HepG2 (cell line): ENCODE results near the gene ATP8A2. TPM values are rescaled to one million over a fixed set of nuclear protein-coding genes. Genes with fewer than 3 reads are reported as not detected.

Experiments
- ATAC-seq: fragments of 200-7000 bp; cut with Tn5 transposase; 3 replicates; pipeline ENCODE4 v1.9.1; 2020; ENCODE audit warnings: mild to moderate bottlenecking, moderate library complexity
- BruUV-seq: library from RNA; stranded (reverse); fragments of 400-500 nt; replicated peaks from 2 replicates; lab custom pipeline; 2021; lab: Mats Ljungman, UMichigan
- CTCF ChIA-PET: fragments of 300-600 bp; formaldehyde crosslinking; extraction: SDS; loops from one replicate; lab custom pipeline; 2021; ENCODE audit warnings: low total read pairs, inconsistent platforms, low intra/inter-chr PET ratio; lab: Yijun Ruan, JAX
- POLR2A ChIA-PET: fragments of 350-600 bp; sonication (Branson Sonifier 250); formaldehyde crosslinking; loops from one replicate; lab custom pipeline; 2020; ENCODE audit warnings: antibody characterized with exemption, inconsistent platforms; lab: Yijun Ruan, JAX
- DNase-seq: peaks from one replicate; pipeline ENCODE4 v3.0.0-alpha.2; 2015; ENCODE audit warnings: low spot score
- FAIRE-seq: peaks from 3 replicates; lab custom pipeline; 2011; peaks lifted over from hg19 to GRCh38; lab: Jason Lieb, UNC
- H2AFZ ChIP-seq: one replicate; pipeline ENCODE4 v1.6.1; 2011; ENCODE audit warnings: low read length, inconsistent platforms
- H3K27ac ChIP-seq: fragments of 300-600 bp; 3 replicates; pipeline ENCODE4 v1.8.0; 2011; ENCODE audit warnings: mixed run types, mild to moderate bottlenecking, mixed read lengths, low read length, inconsistent platforms; ENCODE audit not compliant: insufficient read depth; ENCODE audit errors: extremely low read length
- H3K27me3 ChIP-seq, 2 experiments: fragments of 200-600 bp in 1 of 2; 2 replicates in 1 of 2; 3 replicates in 1 of 2; pipeline versions ENCODE4 v1.6.0 to v1.8.0; 2011; ENCODE audit warnings: low read length in 2 of 2, mild to moderate bottlenecking in 2 of 2, moderate library complexity in 2 of 2, inconsistent platforms in 1 of 2; ENCODE audit not compliant: insufficient read depth in 2 of 2, control insufficient read depth in 1 of 2
- H3K36me3 ChIP-seq, 2 experiments: fragments of 200-600 bp in 1 of 2; replicated peaks in 1 of 2; 2 replicates in 1 of 2; 3 replicates in 1 of 2; pipeline versions ENCODE4 v1.5.1 to v1.8.0; 2011; ENCODE audit warnings: low read length in 2 of 2, inconsistent platforms in 1 of 2; ENCODE audit not compliant: insufficient read depth in 2 of 2, control insufficient read depth in 1 of 2
- H3K4me1 ChIP-seq: 2 replicates; pipeline ENCODE4 v1.5.1; 2012; ENCODE audit warnings: low read length, inconsistent platforms; ENCODE audit not compliant: insufficient read depth
- H3K4me2 ChIP-seq: 2 replicates; pipeline ENCODE4 v1.6.0; 2011; ENCODE audit warnings: low read depth, low read length, inconsistent platforms
- H3K4me3 ChIP-seq, 3 experiments: fragments of 200-600 bp in 1 of 3; sonication (generic), shearing (Covaris generic) in 1 of 3; replicated peaks in 1 of 3; 2 replicates each; pipeline ENCODE4 v1.5.1; 2011 to 2016; ENCODE audit warnings: low read length in 3 of 3, inconsistent platforms in 2 of 3, low read depth in 2 of 3, mild to moderate bottlenecking in 2 of 3, control low read depth in 1 of 3, mixed read lengths in 1 of 3; ENCODE audit not compliant: insufficient read depth in 1 of 3
- H3K79me2 ChIP-seq: one replicate; pipeline ENCODE4 v1.6.1; 2011; ENCODE audit warnings: low read length, inconsistent platforms; ENCODE audit not compliant: insufficient read depth
- H3K9ac ChIP-seq: 2 replicates; pipeline ENCODE4 v1.6.0; 2011; ENCODE audit warnings: mild to moderate bottlenecking, low read depth, low read length, inconsistent platforms; ENCODE audit not compliant: insufficient read depth
- H3K9me3 ChIP-seq: 2 replicates; pipeline ENCODE4 v1.5.1; 2012; ENCODE audit warnings: mild to moderate bottlenecking, low read length
- H4K20me1 ChIP-seq: 2 replicates; pipeline ENCODE4 v1.6.0; 2011; ENCODE audit warnings: inconsistent platforms, mild to moderate bottlenecking, low read length, moderate library complexity; ENCODE audit not compliant: insufficient read depth
- HNRNPUL1 ChIP-seq: fragments of 200-400 bp; formaldehyde crosslinking; IDR thresholded peaks from 2 replicates; pipeline ENCODE4 v1.6.1; 2017; ENCODE audit warnings: low read depth, mild to moderate bottlenecking, low read length, moderate library complexity
- MED1 ChIP-seq: sonication (generic); formaldehyde crosslinking; IDR thresholded peaks from 2 replicates; pipeline ENCODE4 v1.4.0; 2020; ENCODE audit warnings: missing genetic modification reagents
- TCF7L2 ChIP-seq: IDR thresholded peaks from 2 replicates; pipeline ENCODE4 v1.6.1; 2011; ENCODE audit warnings: mild to moderate bottlenecking, low read depth, low read length, moderate library complexity
- XRCC5 ChIP-seq: fragments of 200-400 bp; formaldehyde crosslinking; optimal IDR thresholded peaks from 2 replicates; pipeline ENCODE3; 2017; ENCODE audit warnings: mild to moderate bottlenecking, low read length
- ZFAT ChIP-seq: sonication (generic); formaldehyde crosslinking; conservative IDR thresholded peaks from 2 replicates; pipeline ENCODE4 v1.8.1; 2023; ENCODE audit warnings: missing genetic modification reagents, inconsistent platforms
- ZNF432 ChIP-seq: sonication (generic); formaldehyde crosslinking; IDR thresholded peaks from 2 replicates; pipeline ENCODE4 v1.5.0; 2020; ENCODE audit warnings: missing genetic modification reagents, mild to moderate bottlenecking, borderline replicate concordance
- WGBS: methylation state at CpG from one replicate; pipeline ENCODE4 v1.1.6; 2017; ENCODE audit warnings: low lambda C conversion rate; 5-methylcytosine and 5-hydroxymethylcytosine counted together
- in situ Hi-C: cut with HindIII; loops from 2 replicates; pipeline ENCODE4 v1.10.0; 2017; ENCODE audit warnings: low pct_unique_long_range_greater_than_20kb; ENCODE audit not compliant: extremely low pct_ligation_motif_present
- intact Hi-C: fragments of 100-400 bp; cut with micrococcal nuclease; formaldehyde crosslinking; loops from one replicate; pipeline ENCODE4 v1.10.0; 2022; ENCODE audit not compliant: unreplicated experiment
- polyA plus RNA-seq, 8 experiments: library from polyadenylated mRNA; depleted of rRNA in 3 of 8; stranded (reverse) in 7 of 8; unstranded in 1 of 8; fragments of >200 nt; fragmentation: Illumina TruSeq in 4 of 8; extraction: Trizol in 4 of 8; gene quantifications; 2 replicates each; pipeline versions ENCODE4 v1.2.1 to v1.2.3, GENCODE V29; 2011 to 2016; ENCODE audit warnings: low read depth in 4 of 8, missing spikeins in 1 of 8, mixed read lengths in 1 of 8; ENCODE audit not compliant: insufficient read depth in 1 of 8
- total RNA-seq, 5 experiments: library from RNA; depleted of rRNA; stranded (reverse); fragments of >200 nt; fragmentation: Illumina TruSeq; extraction: Trizol; gene quantifications; 2 replicates each; pipeline ENCODE4 v1.2.3, GENCODE V29; 2016; ENCODE audit warnings: low read depth in 1 of 5
- TF ChIP-seq, protein P1 (sequence below): sonication (generic); formaldehyde crosslinking; IDR thresholded peaks from 2 replicates; pipeline ENCODE4 v1.5.0; 2020; ENCODE audit warnings: mild to moderate bottlenecking, missing genetic modification reagents, borderline replicate concordance
- TF ChIP-seq, protein P2 (sequence below): sonication (generic); formaldehyde crosslinking; IDR thresholded peaks from 2 replicates; pipeline ENCODE4 v1.4.0; 2020; ENCODE audit warnings: missing genetic modification reagents
- TF ChIP-seq, protein P3 (sequence below): IDR thresholded peaks from 2 replicates; pipeline ENCODE4 v1.6.1; 2016; ENCODE audit warnings: missing genetic modification reagents, missing compliant biosample characterization
- TF ChIP-seq, protein P4 (sequence below): sonication (generic); formaldehyde crosslinking; IDR thresholded peaks from 2 replicates; pipeline ENCODE4 v1.5.1; 2020; ENCODE audit warnings: mild to moderate bottlenecking, missing genetic modification reagents, moderate library complexity
- TF ChIP-seq, protein P5 (sequence below), 2 experiments: sonication (generic) in 1 of 2; formaldehyde crosslinking in 1 of 2; IDR thresholded peaks; 2 replicates each; pipeline versions ENCODE4 v1.4.0 to v1.6.1; 2018 to 2020; ENCODE audit warnings: missing genetic modification reagents in 2 of 2, borderline replicate concordance in 1 of 2, low read depth in 1 of 2, mild to moderate bottlenecking in 1 of 2, missing biosample characterization in 1 of 2

ATP8A2 gene
- total and polyA plus RNA-seq, 2 of the 13 experiments (the other 11 are each of a cell fraction or from before 2014, with no cell fraction given): 0.09 TPM; not detected in 1

DNA sequence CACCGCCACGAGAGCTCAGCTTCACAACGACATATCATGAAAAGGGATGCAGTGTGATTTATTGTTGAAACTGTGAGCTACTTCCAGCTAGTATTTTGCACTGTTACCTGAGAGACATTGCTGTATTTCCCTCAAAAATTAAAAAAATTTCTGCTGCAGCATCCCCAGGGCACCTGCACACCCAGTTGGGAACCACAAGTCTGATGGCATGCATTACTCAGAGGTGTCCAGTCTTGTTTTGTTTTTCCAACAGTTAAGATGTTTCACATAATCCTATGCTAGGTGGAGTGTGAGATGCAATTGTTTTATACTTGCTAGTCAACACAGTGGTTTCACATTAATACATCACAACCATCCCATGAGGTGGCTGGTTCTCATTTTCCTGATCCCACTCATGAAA lies 394.8 kb downstream of the ATP8A2 start (continued):
- TF ChIP-seq, protein P1, sequence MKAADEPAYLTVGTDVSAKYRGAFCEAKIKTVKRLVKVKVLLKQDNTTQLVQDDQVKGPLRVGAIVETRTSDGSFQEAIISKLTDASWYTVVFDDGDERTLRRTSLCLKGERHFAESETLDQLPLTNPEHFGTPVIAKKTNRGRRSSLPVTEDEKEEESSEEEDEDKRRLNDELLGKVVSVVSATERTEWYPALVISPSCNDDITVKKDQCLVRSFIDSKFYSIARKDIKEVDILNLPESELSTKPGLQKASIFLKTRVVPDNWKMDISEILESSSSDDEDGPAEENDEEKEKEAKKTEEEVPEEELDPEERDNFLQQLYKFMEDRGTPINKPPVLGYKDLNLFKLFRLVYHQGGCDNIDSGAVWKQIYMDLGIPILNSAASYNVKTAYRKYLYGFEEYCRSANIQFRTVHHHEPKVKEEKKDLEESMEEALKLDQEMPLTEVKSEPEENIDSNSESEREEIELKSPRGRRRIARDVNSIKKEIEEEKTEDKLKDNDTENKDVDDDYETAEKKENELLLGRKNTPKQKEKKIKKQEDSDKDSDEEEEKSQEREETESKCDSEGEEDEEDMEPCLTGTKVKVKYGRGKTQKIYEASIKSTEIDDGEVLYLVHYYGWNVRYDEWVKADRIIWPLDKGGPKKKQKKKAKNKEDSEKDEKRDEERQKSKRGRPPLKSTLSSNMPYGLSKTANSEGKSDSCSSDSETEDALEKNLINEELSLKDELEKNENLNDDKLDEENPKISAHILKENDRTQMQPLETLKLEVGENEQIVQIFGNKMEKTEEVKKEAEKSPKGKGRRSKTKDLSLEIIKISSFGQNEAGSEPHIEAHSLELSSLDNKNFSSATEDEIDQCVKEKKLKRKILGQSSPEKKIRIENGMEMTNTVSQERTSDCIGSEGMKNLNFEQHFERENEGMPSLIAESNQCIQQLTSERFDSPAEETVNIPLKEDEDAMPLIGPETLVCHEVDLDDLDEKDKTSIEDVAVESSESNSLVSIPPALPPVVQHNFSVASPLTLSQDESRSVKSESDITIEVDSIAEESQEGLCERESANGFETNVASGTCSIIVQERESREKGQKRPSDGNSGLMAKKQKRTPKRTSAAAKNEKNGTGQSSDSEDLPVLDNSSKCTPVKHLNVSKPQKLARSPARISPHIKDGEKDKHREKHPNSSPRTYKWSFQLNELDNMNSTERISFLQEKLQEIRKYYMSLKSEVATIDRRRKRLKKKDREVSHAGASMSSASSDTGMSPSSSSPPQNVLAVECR (CRISPR knock-in tag): no peak
- TF ChIP-seq, protein P2, sequence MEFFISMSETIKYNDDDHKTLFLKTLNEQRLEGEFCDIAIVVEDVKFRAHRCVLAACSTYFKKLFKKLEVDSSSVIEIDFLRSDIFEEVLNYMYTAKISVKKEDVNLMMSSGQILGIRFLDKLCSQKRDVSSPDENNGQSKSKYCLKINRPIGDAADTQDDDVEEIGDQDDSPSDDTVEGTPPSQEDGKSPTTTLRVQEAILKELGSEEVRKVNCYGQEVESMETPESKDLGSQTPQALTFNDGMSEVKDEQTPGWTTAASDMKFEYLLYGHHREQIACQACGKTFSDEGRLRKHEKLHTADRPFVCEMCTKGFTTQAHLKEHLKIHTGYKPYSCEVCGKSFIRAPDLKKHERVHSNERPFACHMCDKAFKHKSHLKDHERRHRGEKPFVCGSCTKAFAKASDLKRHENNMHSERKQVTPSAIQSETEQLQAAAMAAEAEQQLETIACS (CRISPR knock-in tag): no peak
- TF ChIP-seq XRCC5: no peak
- TF ChIP-seq HNRNPUL1: no peak
- no peak for TF ChIP-seq ZNF432 (CRISPR knock-in tag)
- TF ChIP-seq ZFAT (CRISPR knock-in tag): no peak

DNA sequence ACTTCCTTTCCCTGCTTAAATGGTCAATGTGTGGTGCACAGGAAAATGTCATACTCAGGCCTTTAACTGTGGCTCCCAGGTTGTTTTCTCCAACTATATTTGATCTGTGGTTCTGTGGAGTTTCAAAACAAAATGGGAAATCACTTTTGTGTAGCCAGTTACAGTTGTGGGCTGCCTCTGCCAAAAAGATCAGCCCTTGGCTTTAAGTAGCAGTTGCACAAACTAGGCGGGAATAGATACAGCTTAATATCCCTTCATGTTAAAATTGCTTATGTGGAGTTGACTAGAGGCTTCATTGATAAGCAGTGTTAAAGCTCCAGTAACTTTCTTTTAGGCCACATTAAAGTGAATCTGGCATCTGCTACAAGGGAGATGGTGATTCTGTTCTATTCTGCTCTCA lies 395.2 kb downstream of the ATP8A2 start:
- in situ Hi-C loops: no loop called here
- WGBS: 0% methylated on average over 1 of the region's 1 CpG
- intact Hi-C loops: no loop called here
- no peaks in the 10 kb centered on the region for H3K79me2 ChIP-seq
- no peaks in the 10 kb centered on the region for H3K9me3 ChIP-seq
- H3K27me3 ChIP-seq: no peaks in the 10 kb centered on the region; a peak in 1 of 5 replicates
- ChIA-PET POLR2A (no interaction called here), CTCF (no interaction called here)
- H2AFZ ChIP-seq: no peak overlapping the region
- H3K4me3 ChIP-seq: no peak overlapping the region
- no peaks in the 10 kb centered on the region for H4K20me1 ChIP-seq
- H3K4me1 ChIP-seq: no peaks in the 10 kb centered on the region
- FAIRE-seq: no peak
- no peak for DNase-seq
- H3K36me3 ChIP-seq: no peaks in the 10 kb centered on the region
- no peak overlapping the region for H3K4me2 ChIP-seq
- no peak for ATAC-seq
- no peak overlapping the region for H3K9ac ChIP-seq
- no TSS peak for BruUV-seq
- no peak overlapping the region for H3K27ac ChIP-seq
- TF ChIP-seq TCF7L2 (no peak), MED1 (CRISPR knock-in tag) (no peak)
- TF ChIP-seq, protein P3, sequence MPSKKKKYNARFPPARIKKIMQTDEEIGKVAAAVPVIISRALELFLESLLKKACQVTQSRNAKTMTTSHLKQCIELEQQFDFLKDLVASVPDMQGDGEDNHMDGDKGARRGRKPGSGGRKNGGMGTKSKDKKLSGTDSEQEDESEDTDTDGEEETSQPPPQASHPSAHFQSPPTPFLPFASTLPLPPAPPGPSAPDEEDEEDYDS (CRISPR knock-in tag): no peak
- TF ChIP-seq, protein P4, sequence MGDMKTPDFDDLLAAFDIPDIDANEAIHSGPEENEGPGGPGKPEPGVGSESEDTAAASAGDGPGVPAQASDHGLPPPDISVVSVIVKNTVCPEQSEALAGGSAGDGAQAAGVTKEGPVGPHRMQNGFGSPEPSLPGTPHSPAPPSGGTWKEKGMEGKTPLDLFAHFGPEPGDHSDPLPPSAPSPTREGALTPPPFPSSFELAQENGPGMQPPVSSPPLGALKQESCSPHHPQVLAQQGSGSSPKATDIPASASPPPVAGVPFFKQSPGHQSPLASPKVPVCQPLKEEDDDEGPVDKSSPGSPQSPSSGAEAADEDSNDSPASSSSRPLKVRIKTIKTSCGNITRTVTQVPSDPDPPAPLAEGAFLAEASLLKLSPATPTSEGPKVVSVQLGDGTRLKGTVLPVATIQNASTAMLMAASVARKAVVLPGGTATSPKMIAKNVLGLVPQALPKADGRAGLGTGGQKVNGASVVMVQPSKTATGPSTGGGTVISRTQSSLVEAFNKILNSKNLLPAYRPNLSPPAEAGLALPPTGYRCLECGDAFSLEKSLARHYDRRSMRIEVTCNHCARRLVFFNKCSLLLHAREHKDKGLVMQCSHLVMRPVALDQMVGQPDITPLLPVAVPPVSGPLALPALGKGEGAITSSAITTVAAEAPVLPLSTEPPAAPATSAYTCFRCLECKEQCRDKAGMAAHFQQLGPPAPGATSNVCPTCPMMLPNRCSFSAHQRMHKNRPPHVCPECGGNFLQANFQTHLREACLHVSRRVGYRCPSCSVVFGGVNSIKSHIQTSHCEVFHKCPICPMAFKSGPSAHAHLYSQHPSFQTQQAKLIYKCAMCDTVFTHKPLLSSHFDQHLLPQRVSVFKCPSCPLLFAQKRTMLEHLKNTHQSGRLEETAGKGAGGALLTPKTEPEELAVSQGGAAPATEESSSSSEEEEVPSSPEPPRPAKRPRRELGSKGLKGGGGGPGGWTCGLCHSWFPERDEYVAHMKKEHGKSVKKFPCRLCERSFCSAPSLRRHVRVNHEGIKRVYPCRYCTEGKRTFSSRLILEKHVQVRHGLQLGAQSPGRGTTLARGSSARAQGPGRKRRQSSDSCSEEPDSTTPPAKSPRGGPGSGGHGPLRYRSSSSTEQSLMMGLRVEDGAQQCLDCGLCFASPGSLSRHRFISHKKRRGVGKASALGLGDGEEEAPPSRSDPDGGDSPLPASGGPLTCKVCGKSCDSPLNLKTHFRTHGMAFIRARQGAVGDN (CRISPR knock-in tag): no peak
- TF ChIP-seq, protein P5, sequence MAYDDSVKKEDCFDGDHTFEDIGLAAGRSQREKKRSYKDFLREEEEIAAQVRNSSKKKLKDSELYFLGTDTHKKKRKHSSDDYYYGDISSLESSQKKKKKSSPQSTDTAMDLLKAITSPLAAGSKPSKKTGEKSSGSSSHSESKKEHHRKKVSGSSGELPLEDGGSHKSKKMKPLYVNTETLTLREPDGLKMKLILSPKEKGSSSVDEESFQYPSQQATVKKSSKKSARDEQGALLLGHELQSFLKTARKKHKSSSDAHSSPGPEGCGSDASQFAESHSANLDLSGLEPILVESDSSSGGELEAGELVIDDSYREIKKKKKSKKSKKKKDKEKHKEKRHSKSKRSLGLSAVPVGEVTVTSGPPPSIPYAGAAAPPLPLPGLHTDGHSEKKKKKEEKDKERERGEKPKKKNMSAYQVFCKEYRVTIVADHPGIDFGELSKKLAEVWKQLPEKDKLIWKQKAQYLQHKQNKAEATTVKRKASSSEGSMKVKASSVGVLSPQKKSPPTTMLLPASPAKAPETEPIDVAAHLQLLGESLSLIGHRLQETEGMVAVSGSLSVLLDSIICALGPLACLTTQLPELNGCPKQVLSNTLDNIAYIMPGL (CRISPR knock-in tag; IDR thresholded peaks at IDR 0.05; ENCODE audit: borderline replicate concordance in 1 of 2, low read depth in 1 of 2): no peak
